Spinal cord (tissue), 10 donors: ENCODE results near the gene STAT6. TPM values are rescaled to one million over a fixed set of nuclear protein-coding genes. Genes with fewer than 3 reads are reported as not detected.

Experiments
- DNase-seq, 6 donors: peaks; one replicate each; pipeline versions ENCODE4 v3.0.0 to v3.0.0-alpha.2; 2013 to 2015; ENCODE audit warnings: low spot score in 6 of 6, low read depth in 4 of 6
- H3K27ac ChIP-seq: one replicate; pipeline ENCODE4 v1.5.1; 2013; ENCODE audit warnings: low read depth, low read length, control low read depth
- H3K27me3 ChIP-seq: one replicate; pipeline ENCODE4 v1.6.1; 2013; ENCODE audit warnings: low read length; ENCODE audit not compliant: control insufficient read depth, insufficient read depth
- H3K36me3 ChIP-seq: one replicate; pipeline ENCODE4 v1.6.1; 2013; ENCODE audit warnings: low read length; ENCODE audit not compliant: control insufficient read depth, insufficient read depth
- H3K4me1 ChIP-seq: one replicate; pipeline ENCODE4 v1.6.1; 2013; ENCODE audit warnings: low read length; ENCODE audit not compliant: control insufficient read depth, insufficient read depth
- H3K4me3 ChIP-seq: one replicate; pipeline ENCODE4 v1.5.1; 2013; ENCODE audit warnings: low read depth, low read length, control low read depth
- H3K9me3 ChIP-seq: one replicate; pipeline ENCODE4 v1.6.1; 2013; ENCODE audit warnings: low read length; ENCODE audit not compliant: control insufficient read depth, insufficient read depth
- WGBS: methylation state at CpG from one replicate; pipeline ENCODE4 v1.1.5; 2013; ENCODE audit warnings: missing lambda C conversion rate; ENCODE audit not compliant: insufficient coverage; 5-methylcytosine and 5-hydroxymethylcytosine counted together
- polyA plus RNA-seq, 2 donors: library from polyadenylated mRNA; unstranded; fragments of 120-200 nt; gene quantifications; one replicate each; pipeline ENCODE4 v1.2.1, GENCODE V29; 2013; ENCODE audit not compliant: insufficient read length in 2 of 2
- total RNA-seq, 2 donors: library from RNA; depleted of rRNA in 1 of 2; stranded (reverse); fragments of 120-200 nt in 1 of 2; fragments of >200 nt in 1 of 2; gene quantifications; one replicate each; pipeline versions ENCODE4 v1.2.3 to v1.2.4, GENCODE V29; 2013 to 2014
- donor health status: healthy.

Gene STAT6
- total and polyA plus RNA-seq, 4 donors: 19.7 to 58.0 (median 33.0) TPM

- Histone ChIP-seq H3K4me1 (peaks cover 46% of the 10 kb centered on the region), H3K9me3 (no peaks in the 10 kb centered on the region), H3K27me3 (no peaks in the 10 kb centered on the region), H3K4me3 (no peak overlapping the region), H3K27ac (no peak overlapping the region), H3K36me3 (peaks cover 90% of the 10 kb centered on the region)
- 85% methylated on average over 1 of the region's 5 CpGs for WGBS
- DNase-seq: no peak
Observed at GRCh38 chr12:57154804-57155434, 43.8 kb upstream of the STAT6 start.

- Histone ChIP-seq H3K9me3 (no peaks in the 10 kb centered on the region), H3K36me3 (peaks cover 90% of the 10 kb centered on the region), H3K27ac (no peak overlapping the region), H3K27me3 (no peaks in the 10 kb centered on the region), H3K4me1 (peaks cover 53% of the 10 kb centered on the region), H3K4me3 (no peak overlapping the region)
- no peak for DNase-seq
- WGBS: 100% methylated on average over 4 of the region's 6 CpGs
Observed at GRCh38 chr12:57154076-57154475, 42.9 kb upstream of the STAT6 start.

GRCh38 chr12:57153415-57153997 is 42.3 kb upstream of the STAT6 start:
- Histone ChIP-seq H3K4me1 (peaks cover 53% of the 10 kb centered on the region), H3K27me3 (no peaks in the 10 kb centered on the region), H3K4me3 (no peak overlapping the region), H3K9me3 (no peaks in the 10 kb centered on the region), H3K36me3 (peaks cover 90% of the 10 kb centered on the region), H3K27ac (peak overlapping the region; percentile 82)
- DNase-seq: no peak
- WGBS: no CpG with 5 or more reads among the region's 1 CpG

GRCh38 chr12:57152639-57153038 is 41.5 kb upstream of the STAT6 start:
- WGBS: 32% methylated on average over 2 of the region's 4 CpGs
- Histone ChIP-seq H3K36me3 (peaks cover 88% of the 10 kb centered on the region), H3K27ac (peak overlapping the region; percentile 82)

GRCh38 chr12:57151741-57152630 is 40.8 kb upstream of the STAT6 start:
- peak overlapping the region; percentile 82 for H3K27ac ChIP-seq
- no peaks in the 10 kb centered on the region for H3K9me3 ChIP-seq
- H3K4me3 ChIP-seq: no peak overlapping the region
- 35% methylated on average over 12 of the region's 17 CpGs for WGBS
- DNase-seq: peak in 3 of 6 donors; percentile 46 to 87 (median 62)
- H3K36me3 ChIP-seq: peaks cover 88% of the 10 kb centered on the region
- no peaks in the 10 kb centered on the region for H3K27me3 ChIP-seq
- peaks cover 60% of the 10 kb centered on the region for H3K4me1 ChIP-seq

More at GRCh38 chr12:57152639-57153038, 41.5 kb upstream of the STAT6 start:
- Histone ChIP-seq H3K9me3 (no peaks in the 10 kb centered on the region), H3K4me3 (no peak overlapping the region), H3K27me3 (no peaks in the 10 kb centered on the region), H3K4me1 (peaks cover 53% of the 10 kb centered on the region)
- no peak for DNase-seq

- Histone ChIP-seq H3K36me3 (peaks cover 88% of the 10 kb centered on the region), H3K9me3 (no peaks in the 10 kb centered on the region), H3K27ac (peak overlapping the region; percentile 82), H3K27me3 (no peaks in the 10 kb centered on the region), H3K4me3 (no peak overlapping the region), H3K4me1 (peaks cover 73% of the 10 kb centered on the region)
- DNase-seq: no peak
- WGBS: 90% methylated on average over 6 of the region's 6 CpGs
Observed at GRCh38 chr12:57150400-57151000, 39.3 kb upstream of the STAT6 start.

GRCh38 chr12:57149245-57149900 is 38.2 kb upstream of the STAT6 start:
- peak in 1 of 6 donors; percentile 72 for DNase-seq
- H3K36me3 ChIP-seq: peaks cover 92% of the 10 kb centered on the region

GRCh38 chr12:57148469-57149244 is 37.5 kb upstream of the STAT6 start:
- DNase-seq: no peak
- H3K36me3 ChIP-seq: peaks cover 88% of the 10 kb centered on the region
- H3K4me3 ChIP-seq: no peak overlapping the region
- H3K9me3 ChIP-seq: no peaks in the 10 kb centered on the region
- H3K27me3 ChIP-seq: no peaks in the 10 kb centered on the region
- WGBS: 67% methylated on average over 1 of the region's 4 CpGs
- H3K27ac ChIP-seq: peak overlapping the region; percentile 61
- peaks cover 83% of the 10 kb centered on the region for H3K4me1 ChIP-seq

More at GRCh38 chr12:57149245-57149900, 38.2 kb upstream of the STAT6 start:
- H3K27me3 ChIP-seq: no peaks in the 10 kb centered on the region
- no peak overlapping the region for H3K4me3 ChIP-seq
- WGBS: 58% methylated on average over 12 of the region's 13 CpGs
- H3K27ac ChIP-seq: peak overlapping the region; percentile 61
- H3K4me1 ChIP-seq: peaks cover 80% of the 10 kb centered on the region
- H3K9me3 ChIP-seq: no peaks in the 10 kb centered on the region
